Daoy (cell line): ENCODE measurements around the gene CAMK4. TPM values are rescaled to one million over a fixed set of nuclear protein-coding genes. Genes with fewer than 3 reads are reported as not detected.
"Not testable (repeated sequence)": the region's sequence is repeated elsewhere in the genome, so short reads cannot be mapped to it uniquely, and the experiment has no call there.

Experiments
- DNase-seq: peaks from one replicate; pipeline ENCODE4 v3.0.0-alpha.2; 2015; ENCODE audit warnings: low read depth
- total RNA-seq: library from RNA; depleted of rRNA; stranded (reverse); fragments of >200 nt; shearing (Covaris generic); gene quantifications from 2 replicates; pipeline ENCODE4 v1.2.3, GENCODE V29; 2014

The CAMK4 gene
- total RNA-seq, 1 experiment from 2014 or later = 20.1 TPM

DNA sequence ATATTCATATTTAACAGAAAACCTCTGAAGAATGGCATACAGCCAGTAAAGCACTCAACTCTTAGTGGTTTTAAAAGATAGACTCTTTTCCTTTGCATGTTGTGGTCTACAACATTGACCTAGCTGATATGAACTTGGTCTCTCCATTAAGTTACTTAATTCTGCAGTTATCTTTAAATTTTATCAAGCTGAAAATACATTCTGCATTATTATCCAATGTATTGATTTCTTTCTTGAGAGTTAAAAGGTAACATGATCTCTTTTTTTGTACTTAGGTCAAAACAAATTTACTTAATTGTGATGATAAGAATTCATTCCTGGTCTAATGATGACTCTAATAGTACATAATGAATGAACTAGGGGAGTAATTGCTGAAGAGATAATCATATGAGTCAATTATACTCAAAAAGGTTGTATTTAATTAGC is 155.2 kb downstream of the CAMK4 start:
- DNase-seq = no peak

- DNase-seq = peak; percentile 73
Measured at GRCh38 chr5:111383288-111383970, 159.2 kb downstream of the CAMK4 start.

DNA sequence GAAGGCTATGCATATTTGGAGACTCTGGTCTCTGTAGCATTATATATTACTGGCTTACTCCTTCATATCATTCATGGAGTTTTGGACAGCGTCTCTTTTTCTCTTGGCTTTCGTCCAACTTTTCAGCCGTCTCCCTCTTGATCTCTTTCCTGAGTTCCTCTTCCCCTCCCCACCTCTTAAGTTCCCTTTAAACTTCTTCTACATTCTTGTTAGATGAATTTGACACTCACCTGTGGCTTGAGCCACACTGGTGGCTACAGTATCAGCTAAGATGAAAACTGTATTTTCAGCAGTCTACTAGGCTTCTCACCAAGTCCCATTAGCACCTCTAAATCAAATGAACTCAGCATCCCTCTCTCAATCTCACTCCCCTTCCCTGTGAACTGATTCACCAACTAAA is 160.0 kb downstream of the CAMK4 start:
- no peak for DNase-seq

- no peak for DNase-seq
Measured at GRCh38 chr5:111385051-111385450, 160.9 kb downstream of the CAMK4 start.

GRCh38 chr5:111385970-111386831 is 162.0 kb downstream of the CAMK4 start:
- DNase-seq = peak; percentile 52

DNA sequence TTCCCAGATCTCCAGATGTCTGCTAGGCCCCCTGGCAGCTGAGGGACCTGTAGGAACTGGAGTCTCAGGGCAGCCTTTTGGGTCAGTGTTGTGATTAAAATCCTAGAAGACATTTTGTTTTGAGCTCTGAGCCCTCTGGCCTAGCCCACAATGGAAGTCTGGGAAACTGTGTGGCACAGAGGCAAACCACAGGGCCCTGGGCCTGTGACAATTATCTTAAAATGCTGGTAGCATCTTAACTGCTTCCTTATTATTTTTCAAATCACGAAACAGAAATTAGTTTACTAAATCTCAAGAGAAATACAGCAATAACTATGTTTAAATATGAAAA is 162.6 kb downstream of the CAMK4 start:
- DNase-seq = no peak

- DNase-seq = no peak
Measured at GRCh38 chr5:111387361-111387760, 163.2 kb downstream of the CAMK4 start.

DNA sequence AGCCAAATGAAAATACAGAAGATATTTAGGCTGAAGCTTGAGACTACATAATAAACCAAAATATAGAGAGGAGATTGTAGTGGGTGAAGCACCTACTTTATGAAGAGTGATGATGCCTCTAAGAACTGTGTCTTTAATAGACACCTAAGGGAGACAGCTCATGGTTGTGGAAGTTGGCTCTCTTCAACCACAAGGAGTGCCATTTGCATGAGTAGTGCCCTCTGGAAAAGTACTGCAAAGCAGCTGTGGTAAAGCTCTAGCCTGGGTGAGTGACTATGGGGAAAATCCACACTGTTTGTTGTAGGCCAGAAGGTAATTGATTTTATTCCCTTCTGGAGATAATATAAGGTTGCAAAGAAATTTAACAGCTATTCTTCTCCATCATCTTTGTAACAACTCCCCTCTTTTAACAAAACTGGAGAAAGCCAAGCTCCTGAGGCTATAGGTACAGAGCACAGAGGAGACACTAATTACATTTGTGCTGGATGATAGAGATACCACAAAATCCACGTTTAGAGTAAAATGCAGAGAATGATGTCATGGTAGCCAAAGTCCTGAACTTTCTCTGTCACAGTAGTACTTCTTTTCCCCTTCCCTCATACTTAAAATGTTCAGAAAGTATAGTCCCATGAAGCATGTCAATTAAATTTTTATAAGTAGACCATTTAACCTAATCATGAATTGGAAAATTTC is 165.4 kb downstream of the CAMK4 start:
- DNase-seq = peak; percentile 87

DNA sequence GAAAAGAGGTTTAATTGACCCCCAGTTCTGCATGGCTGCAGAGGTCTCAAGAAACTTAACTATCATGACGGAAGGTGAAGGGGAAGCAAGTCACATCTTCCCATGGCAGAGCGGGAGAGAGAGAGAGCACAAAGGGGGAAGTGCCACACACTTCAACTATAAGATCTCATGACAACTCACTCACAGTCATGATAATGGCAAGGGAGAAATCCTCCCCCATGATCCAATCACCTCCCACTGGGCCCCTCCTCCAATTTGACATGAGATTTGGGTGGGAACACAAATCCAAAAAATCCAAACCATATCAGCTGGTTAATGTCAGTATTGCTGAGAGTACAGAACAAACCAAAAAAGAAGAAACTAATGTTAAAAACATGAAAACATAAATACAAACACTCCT is 168.0 kb downstream of the CAMK4 start:
- DNase-seq = no peak

DNA sequence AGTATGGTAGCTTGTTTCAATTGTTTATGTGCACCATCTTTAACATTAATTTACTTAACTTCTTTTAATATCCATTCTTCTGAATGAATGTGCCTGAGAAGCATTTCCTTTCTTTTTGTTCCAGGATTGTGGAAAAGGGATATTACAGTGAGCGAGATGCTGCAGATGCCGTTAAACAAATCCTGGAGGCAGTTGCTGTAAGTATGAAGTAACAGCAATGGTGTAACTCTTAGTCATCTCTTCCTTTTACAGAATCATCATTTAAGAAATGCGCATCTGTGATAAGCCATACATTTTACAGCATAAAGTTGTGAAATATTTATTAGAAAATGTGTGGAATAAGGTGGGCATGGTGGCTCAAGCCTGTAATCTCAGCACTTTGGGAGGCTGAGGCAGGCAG is 170.4 kb downstream of the CAMK4 start:
- peak; percentile 33 for DNase-seq

GRCh38 chr5:111398013-111398412 is 173.8 kb downstream of the CAMK4 start:
- no peak for DNase-seq

DNA sequence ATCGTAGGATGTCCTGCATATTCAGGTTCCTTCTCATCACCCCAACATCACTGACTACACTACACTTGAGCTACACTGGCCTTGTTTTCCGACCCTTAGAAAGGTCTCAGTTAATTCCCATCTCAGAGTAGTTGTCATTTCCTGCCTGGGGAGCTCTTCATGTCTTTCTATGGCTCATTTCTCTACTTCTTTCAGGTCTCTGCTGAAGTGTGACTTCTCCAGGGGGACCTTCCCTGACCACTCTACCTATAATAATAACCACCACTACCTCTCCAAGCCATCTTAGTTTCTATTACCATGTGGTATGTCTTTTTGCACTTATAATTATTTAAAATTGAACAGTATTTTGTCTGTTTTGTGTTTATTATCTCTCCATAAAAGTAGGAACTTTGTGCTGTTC is 174.9 kb downstream of the CAMK4 start:
- no peak for DNase-seq

GRCh38 chr5:111401906-111402305 is 177.7 kb downstream of the CAMK4 start:
- no peak for DNase-seq

DNA sequence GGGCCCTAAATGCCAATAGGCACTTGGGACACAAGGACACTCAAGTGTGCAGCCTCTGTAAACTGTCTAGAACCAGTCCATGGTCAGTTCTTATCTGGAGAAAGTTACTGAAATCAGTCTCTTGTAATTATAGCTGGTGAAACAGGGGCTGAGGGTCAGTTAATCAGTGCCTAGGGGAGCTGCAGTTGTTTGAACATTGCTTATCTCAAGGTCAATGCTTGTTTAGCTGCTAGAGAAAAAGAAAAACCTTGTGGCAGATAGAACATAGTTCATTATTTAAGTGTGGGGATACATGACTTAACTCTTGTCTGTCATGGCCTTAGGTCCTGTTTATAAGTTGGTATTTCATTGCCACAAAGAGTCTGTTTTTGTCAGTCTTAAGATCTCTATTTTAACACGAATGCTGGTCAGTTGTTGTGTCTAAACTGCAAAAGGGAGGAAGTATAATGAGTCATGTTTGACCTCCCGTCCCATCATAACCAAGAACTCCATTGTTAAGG is 180.1 kb downstream of the CAMK4 start:
- DNase-seq = no peak

DNA sequence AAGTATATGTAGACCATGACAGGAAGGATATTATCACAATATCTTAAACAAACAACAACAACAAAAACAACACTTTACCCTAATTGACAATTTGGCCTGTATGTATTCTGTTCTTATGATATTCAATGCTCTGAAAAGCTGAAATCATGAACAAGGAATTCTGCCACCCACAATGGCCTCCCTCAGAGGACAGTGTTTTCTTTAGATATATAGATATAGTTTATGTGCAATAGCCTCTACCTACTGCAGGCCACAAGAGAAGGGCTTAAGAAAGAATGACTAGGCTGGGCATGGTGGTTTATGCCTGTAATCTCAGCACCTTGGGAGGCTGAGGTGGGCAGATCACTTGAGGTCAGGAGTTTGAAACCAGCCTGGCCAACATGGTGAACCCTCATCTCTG is 183.4 kb downstream of the CAMK4 start:
- DNase-seq = peak; percentile 18

DNA sequence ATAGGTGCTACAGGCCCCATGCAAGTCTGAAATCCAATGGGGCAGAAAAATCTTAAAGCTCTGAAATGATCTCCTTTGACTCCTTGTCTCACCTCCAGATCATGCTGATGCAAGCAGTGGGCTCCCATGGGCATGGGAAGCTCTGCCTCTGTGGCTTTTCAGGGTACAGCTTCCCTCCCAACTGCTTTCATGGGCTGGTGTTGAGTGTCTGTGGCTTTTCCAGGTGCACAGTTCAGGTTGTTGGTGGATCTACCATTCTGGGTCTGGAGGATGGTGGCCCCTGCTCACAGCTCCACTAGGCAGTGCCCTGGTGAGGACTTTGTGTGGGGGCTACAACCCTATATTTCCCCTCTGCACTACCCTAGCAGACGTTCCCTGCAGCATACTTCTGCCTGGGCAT is 184.6 kb downstream of the CAMK4 start:
- no peak for DNase-seq

GRCh38 chr5:111409266-111409665 is 185.1 kb downstream of the CAMK4 start:
- DNase-seq = not testable (repeated sequence)

- not testable (repeated sequence) for DNase-seq
Measured at GRCh38 chr5:111410067-111410466, 185.9 kb downstream of the CAMK4 start.

DNA sequence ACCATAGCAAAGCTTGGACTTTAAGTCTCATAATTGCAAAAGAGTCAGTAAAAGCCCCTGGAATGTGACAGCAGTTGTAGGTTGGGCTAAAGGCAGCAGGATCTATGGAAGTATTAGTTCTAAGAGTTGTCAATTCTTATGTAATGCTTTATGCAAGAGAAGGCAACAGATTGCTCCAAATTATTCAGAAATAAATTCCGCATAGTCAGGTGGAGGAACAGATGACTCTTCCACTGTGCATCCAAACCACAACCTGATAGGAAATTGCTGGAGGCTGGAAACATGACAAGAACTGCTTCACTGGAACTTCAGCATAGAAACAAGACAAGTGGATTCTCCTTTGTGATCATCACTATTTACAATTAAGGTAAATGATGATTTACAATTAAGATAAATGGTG is 187.1 kb downstream of the CAMK4 start:
- no peak for DNase-seq

GRCh38 chr5:111412593-111412992 is 188.4 kb downstream of the CAMK4 start:
- no peak for DNase-seq

DNA sequence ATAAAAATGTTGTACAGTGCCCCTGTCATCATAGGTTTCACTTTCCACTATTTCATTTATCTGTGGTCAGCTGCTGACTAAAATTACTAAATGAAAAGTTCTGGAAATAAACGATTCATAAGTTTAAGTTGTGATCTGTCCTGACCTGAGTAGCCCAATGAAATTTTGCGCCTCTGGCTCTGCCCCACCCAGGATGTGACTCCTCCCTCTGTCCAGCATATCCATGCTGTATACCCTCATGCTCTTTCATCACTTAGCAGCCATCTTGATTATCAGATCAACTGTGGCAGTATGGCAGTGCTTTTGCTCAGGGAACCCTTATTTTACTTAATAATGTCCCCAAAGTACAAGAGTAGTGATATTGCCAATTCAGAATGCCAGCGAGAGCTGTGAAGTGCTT is 190.9 kb downstream of the CAMK4 start:
- DNase-seq = no peak

GRCh38 chr5:111422245-111422644 is 198.1 kb downstream of the CAMK4 start:
- DNase-seq = no peak
